Nephron progenitor cell (in vitro differentiated cells): Measurements from ENCODE around the gene MOV10L1.

Experiments used
- DNase-seq: peaks from one replicate; pipeline ENCODE4 v3.0.0; 2021
- H3K27ac Mint-ChIP-seq: 2 replicates; pipeline ENCODE4 v1.8.0; 2021; ENCODE audit warnings: mild to moderate bottlenecking, moderate library complexity, mixed read lengths
- H3K27me3 Mint-ChIP-seq: 2 replicates; pipeline ENCODE4 v1.8.0; 2021; ENCODE audit warnings: mild to moderate bottlenecking, low read depth, mixed read lengths; ENCODE audit not compliant: poor library complexity
- H3K36me3 Mint-ChIP-seq: 2 replicates; pipeline ENCODE4 v1.8.0; 2021; ENCODE audit warnings: low read depth, mixed read lengths
- H3K4me1 Mint-ChIP-seq: 2 replicates; pipeline ENCODE4 v1.8.0; 2021; ENCODE audit warnings: mixed read lengths
- H3K4me3 Mint-ChIP-seq: 2 replicates; pipeline ENCODE4 v1.8.0; 2021; ENCODE audit warnings: mild to moderate bottlenecking, moderate library complexity, mixed read lengths
- H3K9me3 Mint-ChIP-seq: 2 replicates; pipeline ENCODE4 v1.8.0; 2021; ENCODE audit warnings: mild to moderate bottlenecking, moderate library complexity, mixed read lengths
- CTCF ChIP-seq: fragments of 200-600 bp; sonication (generic); IDR thresholded peaks from 2 replicates; pipeline ENCODE4 v1.5.0; 2021; ENCODE audit warnings: antibody characterized with exemption

Gene MOV10L1

DNA sequence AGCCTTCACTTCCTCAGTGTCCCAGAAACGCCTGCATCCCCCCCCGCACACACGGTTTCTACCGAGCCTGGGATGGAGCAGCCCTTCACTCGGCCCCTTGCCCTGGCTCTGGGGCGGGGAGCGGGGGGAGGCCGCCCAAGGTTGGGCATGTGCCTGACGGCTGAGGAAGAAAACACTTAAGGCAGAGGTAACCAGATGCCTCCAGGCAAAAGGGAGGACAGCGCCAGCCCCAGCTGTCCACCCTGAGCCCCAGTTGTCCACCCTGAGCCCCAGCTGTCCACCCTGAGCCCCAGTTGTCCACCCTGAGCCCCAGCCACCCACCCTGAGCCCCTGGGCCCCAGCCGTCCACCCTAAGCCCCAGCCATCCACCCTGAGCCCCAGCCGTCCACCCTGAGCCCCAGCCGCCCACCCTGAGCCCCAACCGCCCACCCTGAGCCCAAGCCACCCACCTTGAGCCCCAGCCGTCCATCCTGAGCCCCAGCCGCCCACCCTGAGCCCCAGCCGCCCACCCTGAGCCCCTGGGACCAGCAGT, 27.9 kb upstream of the MOV10L1 start:
- Mint-ChIP-seq H3K27ac (no peak overlapping the region), H3K4me1 (peaks cover 51% of the 10 kb centered on the region)

DNA sequence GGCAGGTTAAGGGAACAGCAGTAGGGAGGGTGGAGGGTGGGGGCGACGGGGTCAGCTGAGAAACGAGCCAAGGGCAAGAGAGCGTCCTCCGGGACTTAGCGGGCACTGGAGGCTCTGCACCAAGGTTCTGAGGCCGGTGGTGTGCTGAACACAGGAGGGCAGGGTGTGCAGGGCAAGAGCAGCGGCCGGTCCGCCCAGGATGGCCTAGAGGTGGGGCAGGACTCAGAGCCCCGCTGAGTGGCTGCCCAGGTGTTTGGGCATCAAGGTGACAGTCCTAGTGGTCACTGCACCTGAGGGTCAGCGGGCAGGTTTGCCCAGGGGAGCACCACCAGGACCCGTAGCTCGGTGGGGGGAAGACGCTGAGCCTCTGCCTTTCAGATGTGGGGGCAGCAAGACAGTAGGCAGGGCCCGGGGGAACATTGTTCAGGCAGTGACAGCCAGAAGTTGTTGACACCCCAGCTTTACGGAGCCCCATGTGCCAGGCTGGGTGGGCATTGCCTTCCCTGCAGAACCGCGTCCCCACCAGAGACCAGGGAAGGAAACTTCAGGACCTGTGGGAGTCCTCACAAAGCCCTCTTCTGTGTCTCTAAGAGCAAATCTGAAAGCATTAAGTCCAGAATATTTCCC, 27.2 kb upstream of the MOV10L1 start:
- no peak for TF ChIP-seq CTCF
- Mint-ChIP-seq H3K4me3 (no peak overlapping the region), H3K27ac (peak overlapping the region; percentile 74), H3K4me1 (peaks cover 52% of the 10 kb centered on the region), H3K36me3 (no peaks in the 10 kb centered on the region), H3K9me3 (no peaks in the 10 kb centered on the region), H3K27me3 (peaks cover 5% of the 10 kb centered on the region)
- no peak for DNase-seq

More for the DNA sequence above, 27.9 kb upstream of the MOV10L1 start:
- Mint-ChIP-seq H3K27me3 (peaks cover 9% of the 10 kb centered on the region), H3K4me3 (no peak overlapping the region), H3K36me3 (no peaks in the 10 kb centered on the region), H3K9me3 (no peaks in the 10 kb centered on the region)
- no peak for TF ChIP-seq CTCF
- no peak for DNase-seq

- DNase-seq: no peak
- TF ChIP-seq CTCF: no peak
- no peaks in the 10 kb centered on the region for H3K36me3 Mint-ChIP-seq
- peaks cover 3% of the 10 kb centered on the region for H3K27me3 Mint-ChIP-seq
- H3K9me3 Mint-ChIP-seq: no peaks in the 10 kb centered on the region
- peaks cover 55% of the 10 kb centered on the region for H3K4me1 Mint-ChIP-seq
- H3K4me3 Mint-ChIP-seq: no peak overlapping the region
- no peak overlapping the region for H3K27ac Mint-ChIP-seq
Observed at GRCh38 chr22:50063589-50064393, 26.0 kb upstream of the MOV10L1 start.

GRCh38 chr22:50064453-50064852, 25.4 kb upstream of the MOV10L1 start:
- no peak overlapping the region for H3K27ac Mint-ChIP-seq

DNA sequence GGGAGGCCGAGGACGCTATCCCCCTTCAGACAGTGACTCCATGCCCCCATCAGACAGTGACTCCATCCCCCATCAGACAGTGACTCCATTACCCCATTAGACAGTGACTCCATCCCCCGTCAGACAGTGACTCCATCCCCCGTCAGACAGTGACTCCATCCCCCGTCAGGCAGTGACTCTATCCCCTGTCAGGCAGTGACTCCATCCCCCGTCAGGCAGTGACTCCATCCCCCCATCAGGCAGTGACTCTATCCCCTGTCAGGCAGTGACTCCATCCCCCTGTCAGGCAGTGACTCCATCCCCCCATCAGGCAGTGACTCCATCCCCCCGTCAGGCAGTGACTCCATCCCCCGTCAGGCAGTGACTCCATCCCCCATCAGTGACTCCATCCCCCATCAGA, 22.6 kb upstream of the MOV10L1 start:
- DNase-seq: no peak
- Mint-ChIP-seq H3K9me3 (no peaks in the 10 kb centered on the region), H3K27ac (no peak overlapping the region), H3K4me1 (peaks cover 25% of the 10 kb centered on the region), H3K27me3 (no peaks in the 10 kb centered on the region), H3K36me3 (no peaks in the 10 kb centered on the region), H3K4me3 (no peak overlapping the region)
- no peak for TF ChIP-seq CTCF

More at GRCh38 chr22:50064453-50064852, 25.4 kb upstream of the MOV10L1 start:
- Mint-ChIP-seq H3K4me1 (peaks cover 48% of the 10 kb centered on the region), H3K9me3 (no peaks in the 10 kb centered on the region), H3K36me3 (no peaks in the 10 kb centered on the region), H3K27me3 (no peaks in the 10 kb centered on the region), H3K4me3 (no peak overlapping the region)
- TF ChIP-seq CTCF: no peak
- DNase-seq: no peak
